CD4-positive, alpha-beta T cell treated with Interleukin-21 for 1 hour (primary cell): ENCODE results near the gene OTUB2.

ENCODE experiments used
- DNase-seq: peaks from one replicate; pipeline ENCODE4 v3.0.0-alpha.2; 2020

The OTUB2 gene

DNA sequence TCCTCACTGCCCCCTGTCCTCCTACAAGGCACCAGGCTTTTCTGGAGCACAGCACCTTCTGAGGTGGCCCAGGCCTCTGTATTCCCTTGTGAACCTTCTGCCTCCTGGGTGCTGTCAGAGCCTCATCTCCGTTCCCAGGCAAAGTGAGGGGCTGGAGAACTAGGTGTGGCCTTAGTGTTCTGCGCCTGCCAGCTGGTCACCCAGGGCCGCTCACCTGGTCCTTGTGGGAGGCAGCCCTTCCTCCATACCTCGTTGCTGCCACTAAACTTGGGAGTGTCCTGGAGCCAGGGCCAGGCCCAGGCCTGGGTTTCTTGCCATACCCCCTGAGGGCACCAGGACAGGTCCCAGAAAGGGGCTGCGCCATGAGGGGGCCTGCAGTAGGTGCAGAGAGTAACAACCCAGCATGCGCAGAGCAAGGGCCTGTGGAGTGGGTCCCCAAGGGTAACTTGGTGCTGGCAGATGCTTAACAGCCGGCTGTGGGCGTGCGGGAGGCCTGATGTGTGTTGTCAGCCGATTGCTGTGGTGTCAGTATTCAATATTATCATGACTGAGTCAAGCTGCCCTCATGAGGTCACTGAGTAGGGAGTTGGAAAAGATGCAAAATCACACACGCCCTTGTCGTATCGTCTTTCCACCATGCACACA is 17.1 kb downstream of the OTUB2 start:
- no peak for DNase-seq

DNA sequence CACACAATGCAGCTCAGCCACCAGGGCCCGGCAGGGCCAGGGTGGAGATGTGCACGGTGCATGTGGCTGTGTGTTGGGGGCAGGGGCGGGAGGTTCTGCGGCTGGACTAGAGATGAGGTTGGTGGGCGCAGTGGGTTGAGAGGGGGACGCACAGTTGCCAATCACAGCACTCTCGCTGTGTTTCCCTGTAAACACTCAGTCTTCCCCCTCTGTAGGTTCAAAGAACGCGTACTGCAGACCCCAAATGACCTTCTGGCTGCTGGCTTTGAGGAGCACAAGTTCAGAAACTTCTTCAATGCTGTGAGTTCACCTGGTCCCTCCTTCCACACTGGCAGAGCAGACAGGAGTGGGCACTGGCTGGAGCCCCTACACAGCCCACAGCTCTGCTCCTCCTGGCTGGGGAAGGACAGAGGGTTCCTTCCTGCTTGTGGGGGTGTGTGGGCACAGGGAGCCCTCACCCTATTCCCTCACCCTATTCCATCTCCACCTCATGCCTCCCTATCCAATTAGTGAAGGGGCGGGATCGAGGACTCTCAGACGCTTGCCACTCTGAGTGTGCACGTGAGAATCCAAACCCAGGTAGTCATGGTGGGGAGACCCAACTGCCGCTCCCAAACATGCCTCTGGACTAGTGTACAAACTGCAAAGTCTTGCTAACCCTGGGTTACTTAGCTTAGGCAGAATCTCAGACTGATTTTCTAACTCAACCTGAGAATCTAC is 17.8 kb downstream of the OTUB2 start:
- DNase-seq = no peak

GRCh38 chr14:94044476-94045091 is 18.4 kb downstream of the OTUB2 start:
- no peak for DNase-seq

DNA sequence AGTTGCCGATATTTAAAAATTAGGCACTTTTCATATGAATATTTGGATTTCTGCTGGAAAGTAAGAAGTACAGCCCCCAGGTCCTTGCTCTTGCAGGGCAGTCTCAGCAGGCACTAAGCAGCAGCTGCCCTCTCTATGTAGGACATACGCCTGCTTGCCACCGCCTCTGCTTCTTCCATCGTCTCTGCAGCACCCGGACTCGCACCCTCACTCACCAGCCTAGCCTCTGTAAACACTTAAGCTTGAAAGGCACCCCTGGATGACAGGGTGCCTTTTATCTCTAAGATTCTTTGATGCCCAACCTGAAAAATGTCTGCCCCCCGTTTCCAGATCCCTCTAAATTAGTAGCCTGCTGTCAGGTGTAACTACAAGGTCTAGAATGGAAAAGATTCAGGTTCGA is 19.0 kb downstream of the OTUB2 start:
- DNase-seq = no peak

DNA sequence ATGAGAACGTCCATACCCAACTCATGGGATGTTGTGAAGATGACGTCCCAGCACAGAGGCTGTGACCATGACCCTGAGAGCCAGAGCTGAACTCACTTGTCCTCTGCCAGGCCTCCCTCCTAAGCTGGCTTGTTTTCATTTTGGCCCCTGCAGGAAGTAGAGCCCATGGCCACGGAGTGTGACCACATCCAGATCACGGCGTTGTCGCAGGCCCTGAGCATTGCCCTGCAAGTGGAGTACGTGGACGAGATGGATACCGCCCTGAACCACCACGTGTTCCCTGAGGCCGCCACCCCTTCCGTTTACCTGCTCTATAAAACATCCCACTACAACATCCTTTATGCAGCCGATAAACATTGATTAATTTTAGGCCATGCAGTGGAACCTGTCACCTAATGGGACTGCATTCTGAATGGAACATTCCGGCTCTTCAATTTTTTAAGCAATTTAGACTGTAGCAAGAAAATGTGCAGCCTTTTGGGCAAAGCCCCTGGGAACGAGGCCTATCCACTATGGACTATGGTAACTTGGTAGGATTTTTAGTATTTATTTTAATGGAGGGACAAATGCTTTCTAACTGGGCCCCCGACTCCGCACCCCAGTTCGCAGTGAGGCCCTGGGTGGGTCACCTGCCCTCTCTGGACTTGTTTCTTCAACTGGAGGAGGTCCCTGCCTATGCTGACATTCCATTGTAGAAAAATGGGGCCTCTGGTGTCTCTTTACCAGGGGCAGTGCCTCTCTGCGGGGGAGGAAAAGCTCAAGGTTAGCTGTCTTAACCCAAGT is 19.6 kb downstream of the OTUB2 start:
- no peak for DNase-seq

GRCh38 chr14:94046696-94047250 is 20.6 kb downstream of the OTUB2 start:
- DNase-seq = no peak

GRCh38 chr14:94047581-94047980 is 21.4 kb downstream of the OTUB2 start:
- no peak for DNase-seq

GRCh38 chr14:94048691-94049624 is 22.8 kb downstream of the OTUB2 start:
- no peak for DNase-seq

DNA sequence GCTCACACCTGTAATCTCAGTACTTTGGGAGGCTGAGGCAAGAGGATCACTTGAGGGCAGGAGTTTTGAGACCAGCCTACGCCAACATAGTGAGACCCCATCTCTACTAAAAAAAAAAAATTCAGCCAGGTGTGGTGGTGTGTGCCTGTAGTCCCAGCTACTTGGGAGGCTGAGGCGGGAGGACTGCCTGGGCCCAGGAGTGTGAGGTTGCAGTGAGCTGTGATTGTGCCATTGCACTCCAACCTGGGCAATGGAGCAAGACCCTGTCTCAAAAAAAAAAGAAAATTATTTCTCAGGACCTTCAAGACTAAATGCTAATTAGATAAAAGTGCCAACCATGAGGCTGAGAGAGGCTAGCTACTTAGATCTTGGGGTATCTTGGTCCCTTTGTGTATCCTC is 23.5 kb downstream of the OTUB2 start:
- DNase-seq = no peak

DNA sequence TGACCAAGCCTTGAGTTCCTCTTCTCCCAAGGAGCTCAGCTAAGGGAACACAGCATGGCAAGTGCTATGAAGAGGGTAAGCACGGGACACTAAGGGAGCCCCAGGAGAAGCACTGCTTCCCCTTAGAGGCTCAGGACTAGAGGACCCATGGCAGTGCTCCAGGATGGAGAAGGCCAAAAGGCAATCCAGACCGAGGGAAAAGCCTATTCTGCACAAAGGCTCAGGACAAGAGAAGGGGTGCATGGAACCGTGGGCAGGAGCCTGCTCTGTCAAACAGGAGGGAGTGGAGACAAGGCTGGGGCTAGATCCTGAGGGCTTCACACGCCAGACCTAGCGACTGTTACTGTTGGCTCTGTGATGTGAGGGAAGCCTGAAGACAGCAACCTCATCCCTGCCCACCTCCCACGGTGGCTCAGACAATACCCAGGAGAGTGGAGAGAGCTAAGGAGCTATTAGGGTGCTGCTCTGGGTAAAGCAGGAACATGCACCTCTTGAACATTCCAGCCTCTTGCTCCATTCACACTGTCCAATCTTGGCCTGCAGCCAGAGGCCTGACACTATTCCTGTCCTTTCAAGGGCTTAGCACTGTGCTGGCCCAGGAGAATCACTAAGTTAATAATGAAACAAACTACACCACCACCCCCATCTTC is 24.2 kb downstream of the OTUB2 start:
- no peak for DNase-seq

- DNase-seq = no peak
These were observed 25.0 kb downstream of the OTUB2 start for GRCh38 chr14:94051115-94051514.

DNA sequence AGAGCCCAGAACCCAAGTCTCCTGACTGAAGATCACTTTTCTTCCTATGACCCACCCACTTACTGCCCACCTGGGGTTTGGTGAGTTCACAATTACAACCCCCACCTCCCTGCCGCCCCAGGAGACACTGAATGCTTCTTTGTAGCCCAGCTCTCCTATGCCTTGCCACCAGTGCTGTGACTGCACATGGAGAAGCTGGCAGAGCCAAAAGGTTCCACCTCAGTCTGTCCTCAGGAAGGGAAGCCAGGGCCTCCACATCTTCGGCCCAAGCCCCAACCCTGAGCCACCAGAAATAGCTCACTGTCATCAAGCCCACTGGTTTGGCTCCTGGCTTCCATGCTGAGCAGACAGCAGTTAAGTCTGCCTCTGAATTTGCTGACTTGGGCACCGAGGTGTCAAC is 25.6 kb downstream of the OTUB2 start:
- no peak for DNase-seq

- DNase-seq = no peak
These were observed 26.1 kb downstream of the OTUB2 start for GRCh38 chr14:94052199-94052598.

DNA sequence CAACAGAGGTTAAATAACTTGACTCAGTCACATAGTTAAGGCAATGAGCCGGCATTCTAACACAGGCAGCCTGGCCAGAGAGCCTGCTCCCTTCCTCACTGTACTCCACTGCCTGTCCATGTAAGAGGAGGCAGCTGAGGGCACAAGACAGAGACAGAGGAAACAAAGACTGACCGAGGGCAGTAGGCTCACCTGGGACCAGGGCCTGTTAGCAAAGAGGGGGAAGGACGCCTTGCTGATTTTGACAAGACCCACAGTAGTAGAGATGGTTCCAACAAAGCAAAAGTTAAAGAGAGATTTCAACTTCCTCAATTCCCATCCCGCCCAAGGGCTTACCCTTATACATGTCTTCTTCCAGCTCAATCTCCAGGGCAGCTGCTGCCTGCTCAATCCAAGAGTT is 26.5 kb downstream of the OTUB2 start:
- no peak for DNase-seq

DNA sequence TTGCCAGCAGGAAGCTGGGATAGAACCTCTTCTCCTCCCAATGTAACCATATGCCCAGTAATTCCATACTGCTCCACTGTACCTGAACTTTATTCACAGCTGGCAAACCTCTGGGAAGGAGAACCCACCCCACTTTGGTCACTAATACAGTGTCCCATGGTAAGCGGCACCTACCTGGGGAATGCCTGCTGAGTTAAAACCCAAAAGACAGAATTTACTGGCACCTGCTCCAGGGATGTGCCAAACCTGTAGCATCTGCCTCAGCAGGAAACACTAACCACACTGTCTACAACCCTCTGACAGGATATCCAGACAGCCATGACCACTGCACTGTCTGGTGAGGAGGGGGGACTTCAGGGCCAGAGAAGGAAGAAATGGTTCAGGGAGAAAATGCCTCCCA is 28.3 kb downstream of the OTUB2 start:
- no peak for DNase-seq

DNA sequence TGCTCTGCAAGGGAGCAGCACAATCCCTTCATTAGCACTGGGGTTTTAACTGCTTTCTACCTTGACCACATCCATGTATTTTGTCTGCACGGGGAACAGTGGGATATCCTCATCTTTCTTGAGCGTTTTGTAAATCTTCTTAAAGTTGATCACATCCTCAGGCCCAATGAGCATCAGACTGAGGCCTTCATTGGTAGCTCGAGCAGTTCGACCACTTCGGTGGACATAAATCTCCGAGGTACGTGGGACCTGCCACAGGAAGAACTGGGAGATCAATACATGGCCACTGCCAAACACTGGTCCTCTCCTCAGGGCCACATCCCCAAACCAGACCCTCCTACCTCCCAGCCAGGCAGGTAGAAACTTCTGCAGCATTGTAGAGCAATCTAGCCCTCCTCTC is 28.8 kb downstream of the OTUB2 start:
- DNase-seq = no peak

DNA sequence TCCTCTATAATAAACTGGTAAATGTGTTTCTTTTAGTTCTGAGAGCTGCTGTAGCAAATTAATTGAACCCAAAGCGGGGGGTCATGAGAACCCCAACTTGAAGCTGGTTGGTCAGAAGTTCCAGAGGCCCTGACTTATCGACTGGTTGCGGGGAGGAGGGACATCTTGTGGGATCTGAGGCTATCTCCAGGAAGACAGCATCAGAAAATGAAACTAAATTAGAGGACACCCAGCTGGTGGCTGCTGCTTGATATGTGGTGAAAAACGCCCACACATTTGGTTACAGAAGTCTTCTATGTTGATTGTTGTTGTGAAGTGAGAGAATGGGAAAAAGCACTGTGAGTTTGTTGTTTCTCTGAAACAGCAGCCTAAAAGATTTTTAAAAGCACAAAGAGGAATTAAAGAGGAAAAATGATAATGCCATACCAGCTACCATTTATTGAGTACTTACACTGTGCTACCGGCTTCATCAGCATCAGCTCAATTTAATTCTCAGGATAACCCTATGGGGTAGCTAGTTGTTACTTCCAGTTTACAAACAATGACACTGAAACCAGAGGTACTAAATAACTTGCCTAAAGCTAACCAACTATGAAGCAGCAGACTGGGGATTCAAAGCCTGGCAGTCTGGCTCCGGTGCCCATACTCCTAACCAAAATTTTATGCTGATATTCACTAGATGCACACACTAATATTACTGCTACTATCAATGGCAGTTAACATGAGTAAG is 30.6 kb downstream of the OTUB2 start:
- peak; percentile 49 for DNase-seq

DNA sequence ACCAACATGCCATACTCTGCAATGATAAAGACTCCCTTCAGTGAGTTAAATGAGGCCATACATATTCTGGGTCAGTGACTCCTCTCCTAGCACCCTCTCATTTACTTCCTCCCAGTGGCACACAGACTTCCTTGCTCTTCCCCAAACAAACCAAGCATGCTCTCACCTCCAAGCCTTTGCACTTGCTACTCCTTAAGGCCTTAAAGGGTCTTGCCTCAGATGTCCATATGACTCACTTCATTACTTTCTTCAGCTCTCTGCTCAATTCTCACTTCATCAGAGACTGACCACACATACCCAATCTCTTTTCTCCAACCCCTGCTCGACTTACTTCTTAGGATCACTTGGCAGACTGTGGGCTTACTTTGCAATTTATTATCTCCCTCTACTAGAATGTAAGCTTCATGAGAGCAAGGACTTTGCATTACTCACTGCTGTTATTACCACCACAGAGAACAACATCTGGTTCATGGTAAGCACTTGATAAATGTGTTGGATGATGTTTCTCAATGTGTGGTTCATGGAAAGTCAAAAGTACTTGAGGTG is 32.1 kb downstream of the OTUB2 start:
- DNase-seq = no peak

- DNase-seq = no peak
These were observed 32.6 kb downstream of the OTUB2 start for GRCh38 chr14:94058674-94059138.

DNA sequence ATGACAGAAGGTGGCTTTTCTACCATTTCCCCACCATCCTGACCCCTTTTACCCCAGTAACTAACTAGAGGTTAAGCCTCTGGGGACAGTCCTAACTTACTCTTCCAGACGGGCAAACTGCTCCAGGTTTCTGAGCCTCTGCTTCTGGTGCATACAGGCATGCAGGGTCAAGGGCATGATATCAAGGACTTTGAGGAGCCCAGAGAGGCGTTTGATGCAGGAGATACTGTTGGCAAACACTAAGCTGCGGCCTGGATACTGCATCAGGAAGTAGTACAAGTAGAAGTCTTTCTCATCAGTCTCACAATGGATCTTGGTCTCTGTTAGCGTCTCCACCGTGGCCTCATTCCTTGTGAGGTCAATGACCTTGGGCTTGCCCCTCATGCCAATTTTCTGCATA is 33.9 kb downstream of the OTUB2 start:
- DNase-seq = no peak
